ENCODE measurements around the gene GCFC2. TPM values are rescaled to one million over a fixed set of nuclear protein-coding genes. Genes with fewer than 3 reads are reported as not detected.
"Not testable (repeated sequence)": the region's sequence is repeated elsewhere in the genome, so short reads cannot be mapped to it uniquely, and the experiment has no call there.

GCFC2 gene
- total RNA-seq, 6 experiments from 2014 or later: 10.9 to 21.6 (median 16.5) TPM

DNA sequence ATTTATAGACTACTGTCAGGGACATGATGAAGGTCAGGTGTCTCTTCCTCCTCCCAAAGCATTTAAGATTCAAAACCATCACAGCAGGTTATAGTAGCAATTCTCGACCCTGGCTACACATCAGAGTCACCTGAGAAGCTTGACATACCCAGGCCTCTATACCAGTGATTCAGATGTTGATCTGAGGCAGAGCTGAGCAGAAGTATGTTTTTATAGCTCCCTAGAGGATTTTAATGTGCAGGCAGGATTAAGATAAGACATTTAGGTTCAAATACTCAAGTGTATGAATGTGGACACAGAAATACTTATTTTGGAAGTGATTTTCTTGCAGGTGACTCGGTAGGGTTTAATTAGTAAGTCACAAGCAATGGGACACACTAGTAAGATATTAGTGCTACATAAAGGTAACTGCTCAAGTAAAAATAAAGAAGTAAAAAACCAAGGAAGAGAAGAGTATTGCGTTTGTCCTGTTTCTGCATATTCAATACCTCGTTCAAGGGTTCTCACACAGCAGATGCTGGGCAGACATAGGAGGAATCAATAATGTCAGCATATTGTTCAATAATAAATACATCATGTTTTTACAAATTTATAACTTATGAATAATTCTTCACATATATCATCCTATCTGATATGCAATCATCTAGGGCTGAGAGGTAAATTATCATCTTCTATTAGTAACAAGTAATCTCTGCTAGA is 7.0 kb downstream of the GCFC2 start:
- H3K27me3 ChIP-seq: no peaks in the 10 kb centered on the region
- H3K9me3 ChIP-seq: no peaks in the 10 kb centered on the region
- ATAC-seq: no peak
- peaks cover 0 to 66% (median 30%) of the 10 kb centered on the region in 4 donors for H3K36me3 ChIP-seq
- DNase-seq: no peak
- intact Hi-C loops (cut with DNase I): no loop called here
- H3K27ac ChIP-seq: no peak overlapping the region
- H3K4me1 ChIP-seq: peaks cover 0 to 12% (median 2%) of the 10 kb centered on the region in 4 donors
- no peak for TF ChIP-seq POLR2A (IDR thresholded peaks at IDR 0.05)
- TF ChIP-seq, protein P1, sequence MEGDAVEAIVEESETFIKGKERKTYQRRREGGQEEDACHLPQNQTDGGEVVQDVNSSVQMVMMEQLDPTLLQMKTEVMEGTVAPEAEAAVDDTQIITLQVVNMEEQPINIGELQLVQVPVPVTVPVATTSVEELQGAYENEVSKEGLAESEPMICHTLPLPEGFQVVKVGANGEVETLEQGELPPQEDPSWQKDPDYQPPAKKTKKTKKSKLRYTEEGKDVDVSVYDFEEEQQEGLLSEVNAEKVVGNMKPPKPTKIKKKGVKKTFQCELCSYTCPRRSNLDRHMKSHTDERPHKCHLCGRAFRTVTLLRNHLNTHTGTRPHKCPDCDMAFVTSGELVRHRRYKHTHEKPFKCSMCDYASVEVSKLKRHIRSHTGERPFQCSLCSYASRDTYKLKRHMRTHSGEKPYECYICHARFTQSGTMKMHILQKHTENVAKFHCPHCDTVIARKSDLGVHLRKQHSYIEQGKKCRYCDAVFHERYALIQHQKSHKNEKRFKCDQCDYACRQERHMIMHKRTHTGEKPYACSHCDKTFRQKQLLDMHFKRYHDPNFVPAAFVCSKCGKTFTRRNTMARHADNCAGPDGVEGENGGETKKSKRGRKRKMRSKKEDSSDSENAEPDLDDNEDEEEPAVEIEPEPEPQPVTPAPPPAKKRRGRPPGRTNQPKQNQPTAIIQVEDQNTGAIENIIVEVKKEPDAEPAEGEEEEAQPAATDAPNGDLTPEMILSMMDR (IDR thresholded peaks at IDR 0.05): no peak
- no peak overlapping the region for H3K4me3 ChIP-seq
- 90% methylated on average over 4 of the region's 4 CpGs for WGBS (ENCODE audit: insufficient coverage, low coverage, low lambda C conversion rate, missing lambda C conversion rate)

GRCh38 chr2:75702593-75702992 is 8.1 kb downstream of the GCFC2 start:
- Histone ChIP-seq H3K27me3 (no peaks in the 10 kb centered on the region), H3K4me3 (no peak overlapping the region), H3K27ac (no peak overlapping the region), H3K9me3 (no peaks in the 10 kb centered on the region), H3K36me3 (peaks cover 0 to 73% (median 31%) of the 10 kb centered on the region in 4 donors), H3K4me1 (peaks cover 0 to 5% (median under 1%) of the 10 kb centered on the region in 4 donors)
- 96% methylated on average over 4 of the region's 4 CpGs for WGBS (ENCODE audit: insufficient coverage, low coverage, low lambda C conversion rate, missing lambda C conversion rate)
- intact Hi-C loops (cut with DNase I): no loop called here
- DNase-seq: no peak
- TF ChIP-seq POLR2A (IDR thresholded peaks at IDR 0.05): no peak
- TF ChIP-seq, protein P1 (IDR thresholded peaks at IDR 0.05): no peak
- ATAC-seq: no peak

DNA sequence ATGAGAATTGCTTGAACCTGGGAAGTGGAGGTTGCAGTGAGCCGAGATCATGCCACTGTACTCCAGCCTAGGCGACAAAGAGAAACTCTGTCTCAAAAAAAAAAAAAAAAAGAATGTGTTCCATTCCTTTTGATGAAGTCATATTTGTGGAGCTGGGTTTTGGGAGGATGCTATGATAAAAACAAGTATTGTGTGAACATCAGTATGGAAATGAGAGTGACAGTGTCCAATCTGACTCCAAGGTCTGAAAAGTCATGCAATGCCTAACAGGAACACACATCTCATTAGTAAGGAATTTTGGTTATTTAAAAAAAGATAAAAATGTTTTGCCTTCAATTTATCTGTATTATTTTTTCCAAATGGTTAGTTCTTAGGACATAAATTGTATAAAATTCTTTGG is 11.8 kb downstream of the GCFC2 start:
- Histone ChIP-seq H3K27me3 (no peaks in the 10 kb centered on the region), H3K4me1 (no peaks in the 10 kb centered on the region), H3K27ac (no peak overlapping the region), H3K4me3 (no peak overlapping the region), H3K9me3 (no peaks in the 10 kb centered on the region), H3K36me3 (peaks cover 0 to 68% (median 28%) of the 10 kb centered on the region in 4 donors)
- DNase-seq (no peak), ATAC-seq (no peak)
- TF ChIP-seq, protein P1 (IDR thresholded peaks at IDR 0.05): no peak
- no peak for TF ChIP-seq POLR2A (IDR thresholded peaks at IDR 0.05)
- intact Hi-C loops (cut with DNase I): no loop called here
- WGBS (ENCODE audit: insufficient coverage, low coverage, low lambda C conversion rate, missing lambda C conversion rate): 100% methylated on average over 2 of the region's 2 CpGs

- H3K36me3 ChIP-seq: peaks cover 0 to 80% (median 30%) of the 10 kb centered on the region in 4 donors
Measured at GRCh38 chr2:75688196-75688595, 22.5 kb downstream of the GCFC2 start.

DNA sequence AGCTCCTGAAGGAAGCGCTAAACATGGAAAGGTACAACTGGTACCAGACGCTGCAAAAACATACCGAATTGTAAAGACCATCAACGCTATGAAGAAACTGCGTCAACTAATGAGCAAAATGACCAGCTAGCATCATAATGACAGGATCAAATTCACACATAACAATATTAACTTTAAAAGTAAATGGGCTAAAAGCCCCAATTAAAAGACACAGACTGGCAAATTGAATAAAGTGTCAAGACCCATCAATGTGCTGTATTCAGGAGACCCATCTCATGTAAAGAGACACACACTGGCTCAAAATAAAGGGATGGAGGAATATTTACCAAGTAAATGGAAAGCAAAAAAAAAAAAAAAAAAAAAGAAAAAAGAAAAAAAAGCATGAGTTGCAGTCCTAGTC is 27.3 kb downstream of the GCFC2 start:
- H3K27ac ChIP-seq; intact Hi-C loops (cut with DNase I); ATAC-seq; DNase-seq; H3K9me3 ChIP-seq; H3K4me3 ChIP-seq; H3K27me3 ChIP-seq; H3K4me1 ChIP-seq: not testable (repeated sequence)
- WGBS (ENCODE audit: insufficient coverage, low coverage, low lambda C conversion rate, missing lambda C conversion rate): 98% methylated on average over 5 of the region's 5 CpGs
- peaks cover 0 to 56% (median 9%) of the 10 kb centered on the region in 4 donors for H3K36me3 ChIP-seq

More at GRCh38 chr2:75688196-75688595, 22.5 kb downstream of the GCFC2 start:
- Histone ChIP-seq H3K27ac (no peak overlapping the region), H3K9me3 (no peaks in the 10 kb centered on the region), H3K27me3 (no peaks in the 10 kb centered on the region), H3K4me1 (no peaks in the 10 kb centered on the region), H3K4me3 (no peak overlapping the region)
- ATAC-seq (no peak), DNase-seq (no peak)
- TF ChIP-seq, protein P1 (IDR thresholded peaks at IDR 0.05): no peak
- TF ChIP-seq POLR2A (IDR thresholded peaks at IDR 0.05): no peak
- WGBS (ENCODE audit: insufficient coverage, low coverage, low lambda C conversion rate, missing lambda C conversion rate): 100% methylated on average over 1 of the region's 1 CpG
- intact Hi-C loops (cut with DNase I): no loop called here

All from right lobe of liver (tissue), 6 donors.